NCI-H2029 (cell line): ENCODE data around the gene DAPK3.

ENCODE experiments used
- DNase-seq: peaks from one replicate; lab custom pipeline; 2025; lab: John Stamatoyannopoulos, UW

The DAPK3 gene

DNA sequence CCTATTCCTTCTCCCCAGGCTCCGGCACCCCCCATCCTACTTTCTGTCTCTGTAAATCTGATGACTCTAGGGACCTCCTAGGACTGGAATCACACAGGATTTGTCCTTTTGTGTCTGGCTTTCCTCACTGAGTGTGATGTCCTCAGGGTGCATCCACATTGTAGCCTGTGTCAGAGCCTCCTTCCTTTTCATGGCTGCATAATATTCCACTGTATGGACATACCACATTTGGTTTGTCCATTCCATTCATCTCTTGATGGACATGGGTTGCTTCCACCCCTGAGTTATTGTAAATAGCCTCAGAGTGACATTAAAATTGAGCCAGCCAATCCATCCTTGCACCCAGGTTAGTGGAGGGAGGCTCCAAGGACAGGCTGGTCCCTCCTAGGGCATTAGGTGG is 60.8 kb downstream of the DAPK3 start:
- no peak for DNase-seq
